T-cell (primary cell): ENCODE data around the gene RIMBP3C. TPM values are rescaled to one million over a fixed set of nuclear protein-coding genes. Genes with fewer than 3 reads are reported as not detected.
"Not testable (repeated sequence)": the region's sequence is repeated elsewhere in the genome, so short reads cannot be mapped to it uniquely, and the experiment has no call there.

Source experiments
- ATAC-seq, 4 experiments: fragments of 200-7000 bp in 3 of 4; fragments of 150-1000 bp in 1 of 4; cut with Tn5 transposase; replicated peaks in 1 of 4; 1 replicate in 3 of 4; 2 replicates in 1 of 4; pipeline ENCODE4 v1.10.0; 2021; ENCODE audit warnings: moderate library complexity in 3 of 4, mild to moderate bottlenecking in 2 of 4, moderate number of reproducible peaks in 1 of 4
- CTCF ChIA-PET, 2 donors: fragments of 300-600 bp; sonication (Branson Sonifier 250); formaldehyde crosslinking; loops; one replicate each; lab custom pipeline; 2022; ENCODE audit warnings: antibody characterized with exemption in 2 of 2; lab: Charles Lee
- POLR2A ChIA-PET, 2 donors: fragments of 300-600 bp; sonication (Branson Sonifier 250); formaldehyde crosslinking; loops; one replicate each; lab custom pipeline; 2022; ENCODE audit warnings: antibody characterized with exemption in 2 of 2; lab: Charles Lee
- DNase-seq, 35 experiments: peaks; one replicate each; pipeline versions ENCODE4 v3.0.0 to v3.0.0-alpha.2; 2013 to 2023
- H3K27ac ChIP-seq: one replicate; pipeline ENCODE4 v1.5.1; 2013; ENCODE audit warnings: low read length
- H3K27me3 ChIP-seq, 2 experiments: replicated peaks in 1 of 2; 1 replicate in 1 of 2; 2 replicates in 1 of 2; pipeline versions ENCODE4 v1.6.1 to v1.7.0; 2013; ENCODE audit warnings: low read length in 1 of 2, mixed read lengths in 1 of 2; ENCODE audit not compliant: control insufficient read depth in 2 of 2, insufficient read depth in 2 of 2; ENCODE audit errors: extremely low read depth in 1 of 2
- H3K36me3 ChIP-seq, 2 donors: 1 replicate in 1 of 2; 2 replicates in 1 of 2; pipeline versions ENCODE4 v1.6.1 to v1.7.0; 2013; ENCODE audit warnings: low read length in 1 of 2; ENCODE audit not compliant: control insufficient read depth in 2 of 2, insufficient read depth in 1 of 2; ENCODE audit errors: extremely low read depth in 1 of 2
- H3K4me1 ChIP-seq, 2 experiments: 1 replicate in 1 of 2; 2 replicates in 1 of 2; pipeline versions ENCODE4 v1.6.1 to v1.7.0; 2013; ENCODE audit warnings: low read length in 2 of 2, mixed read lengths in 1 of 2; ENCODE audit not compliant: insufficient read depth in 2 of 2, control insufficient read depth in 1 of 2; ENCODE audit errors: extremely low read depth in 1 of 2
- H3K4me3 ChIP-seq, 2 donors: 1 replicate in 1 of 2; 2 replicates in 1 of 2; pipeline versions ENCODE4 v1.5.1 to v1.7.0; 2013; ENCODE audit warnings: mild to moderate bottlenecking in 2 of 2, low read length in 1 of 2, moderate library complexity in 1 of 2; ENCODE audit not compliant: control insufficient read depth in 1 of 2; ENCODE audit errors: extremely low read depth in 1 of 2
- H3K9me3 ChIP-seq: 2 replicates; pipeline ENCODE4 v1.7.0; 2013
- H3K27ac Mint-ChIP-seq, 2 donors: one replicate each; pipeline ENCODE4 v1.8.0; 2020 to 2021; ENCODE audit warnings: mild to moderate bottlenecking in 2 of 2, mixed read lengths in 2 of 2
- H3K27me3 Mint-ChIP-seq, 2 donors: one replicate each; pipeline ENCODE4 v1.8.0; 2021 to 2022; ENCODE audit warnings: mixed read lengths in 2 of 2
- H3K36me3 Mint-ChIP-seq: one replicate; pipeline ENCODE4 v1.8.0; 2021; ENCODE audit warnings: mixed read lengths
- H3K4me1 Mint-ChIP-seq, 3 donors: one replicate each; pipeline ENCODE4 v1.8.0; 2020 to 2022; ENCODE audit warnings: mixed read lengths in 3 of 3, mild to moderate bottlenecking in 1 of 3
- H3K4me3 Mint-ChIP-seq, 3 donors: one replicate each; pipeline ENCODE4 v1.8.0; 2020 to 2022; ENCODE audit warnings: mild to moderate bottlenecking in 3 of 3, mixed read lengths in 3 of 3, moderate library complexity in 3 of 3
- H3K9me3 Mint-ChIP-seq, 3 donors: one replicate each; pipeline ENCODE4 v1.8.0; 2020 to 2022; ENCODE audit warnings: mixed read lengths in 3 of 3
- WGBS: methylation state at CpG from one replicate; pipeline ENCODE4 v1.1.5; 2013; ENCODE audit warnings: missing lambda C conversion rate; ENCODE audit not compliant: insufficient coverage; 5-methylcytosine and 5-hydroxymethylcytosine counted together
- total RNA-seq, 35 experiments: library from RNA in 6 of 35; stranded (reverse) in 6 of 35; fragments of 120-200 nt in 1 of 35; gene quantifications; one replicate each; pipeline versions ENCODE4 v1.2.1 to v1.2.4 and lab custom pipeline; 2013 to 2026

The RIMBP3C gene
- total RNA-seq, 5 donors from 2014 or later (not counting 1 experiment from before 2014, with no cell fraction given), result 2.8 to 4.7 (median 3.9) TPM; not detected in 2

- 80% methylated on average over 1 of the region's 10 CpGs for WGBS
- H3K27ac ChIP-seq, H3K36me3 ChIP-seq, H3K9me3 Mint-ChIP-seq, H3K36me3 Mint-ChIP-seq, H3K4me3 ChIP-seq, H3K4me1 Mint-ChIP-seq, H3K4me1 ChIP-seq, CTCF ChIA-PET, H3K27me3 Mint-ChIP-seq, H3K4me3 Mint-ChIP-seq, H3K9me3 ChIP-seq, H3K27ac Mint-ChIP-seq, H3K27me3 ChIP-seq, ATAC-seq, DNase-seq, POLR2A ChIA-PET: not testable (repeated sequence)
Observed at GRCh38 chr22:21559345-21560125, 8.3 kb upstream of the RIMBP3C start.

GRCh38 chr22:21550678-21551047, 598 bp downstream of the RIMBP3C start:
- H3K27ac Mint-ChIP-seq, H3K9me3 Mint-ChIP-seq, POLR2A ChIA-PET, H3K36me3 ChIP-seq, H3K4me1 Mint-ChIP-seq, H3K4me3 ChIP-seq, CTCF ChIA-PET, DNase-seq, H3K27ac ChIP-seq, H3K4me3 Mint-ChIP-seq, H3K27me3 Mint-ChIP-seq, H3K27me3 ChIP-seq, H3K9me3 ChIP-seq, H3K36me3 Mint-ChIP-seq, H3K4me1 ChIP-seq: not testable (repeated sequence)
- peak; percentile 25 to 36 (median 28) for ATAC-seq
- WGBS, result no CpG with 5 or more reads among the region's 44 CpGs

GRCh38 chr22:21550008-21550677, 1.1 kb downstream of the RIMBP3C start:
- H3K9me3 Mint-ChIP-seq, H3K36me3 Mint-ChIP-seq, H3K4me1 ChIP-seq, CTCF ChIA-PET, H3K4me3 ChIP-seq, H3K9me3 ChIP-seq, H3K27ac ChIP-seq, DNase-seq, H3K27ac Mint-ChIP-seq, H3K4me1 Mint-ChIP-seq, H3K27me3 ChIP-seq, H3K4me3 Mint-ChIP-seq, POLR2A ChIA-PET, H3K27me3 Mint-ChIP-seq, H3K36me3 ChIP-seq: not testable (repeated sequence)
- ATAC-seq, result peak; percentile 82 to 84 (median 82)
- WGBS, result no CpG with 5 or more reads among the region's 62 CpGs

- H3K4me3 ChIP-seq, H3K9me3 ChIP-seq, POLR2A ChIA-PET, H3K4me1 Mint-ChIP-seq, H3K36me3 ChIP-seq, DNase-seq, H3K27me3 ChIP-seq, H3K27ac ChIP-seq, H3K36me3 Mint-ChIP-seq, CTCF ChIA-PET, H3K27me3 Mint-ChIP-seq, H3K27ac Mint-ChIP-seq, H3K4me1 ChIP-seq, H3K9me3 Mint-ChIP-seq, H3K4me3 Mint-ChIP-seq: not testable (repeated sequence)
- WGBS, result no CpG with 5 or more reads among the region's 38 CpGs
- ATAC-seq, result peak; percentile 44 to 61 (median 54)
Observed at GRCh38 chr22:21549558-21549957, 1.7 kb downstream of the RIMBP3C start.

- POLR2A ChIA-PET, CTCF ChIA-PET, H3K4me3 Mint-ChIP-seq, H3K27me3 Mint-ChIP-seq, H3K27ac Mint-ChIP-seq, H3K4me1 Mint-ChIP-seq, H3K36me3 Mint-ChIP-seq, H3K4me3 ChIP-seq, H3K9me3 Mint-ChIP-seq, H3K9me3 ChIP-seq, H3K27ac ChIP-seq, ATAC-seq, H3K4me1 ChIP-seq, H3K36me3 ChIP-seq, H3K27me3 ChIP-seq: not testable (repeated sequence)
- peak in 1 of 35 experiments; percentile 20 for DNase-seq
- no CpG with 5 or more reads among the region's 17 CpGs for WGBS
Observed at GRCh38 chr22:21544432-21545322, 6.6 kb downstream of the RIMBP3C start.

GRCh38 chr22:21539862-21540261, 11.4 kb downstream of the RIMBP3C start:
- H3K27me3 Mint-ChIP-seq, H3K27ac Mint-ChIP-seq, H3K4me1 ChIP-seq, H3K36me3 ChIP-seq, H3K36me3 Mint-ChIP-seq, DNase-seq, ATAC-seq, CTCF ChIA-PET, H3K4me3 Mint-ChIP-seq, H3K4me3 ChIP-seq, H3K9me3 ChIP-seq, H3K27me3 ChIP-seq, H3K4me1 Mint-ChIP-seq, H3K9me3 Mint-ChIP-seq, POLR2A ChIA-PET, H3K27ac ChIP-seq: not testable (repeated sequence)
- WGBS, result no CpG with 5 or more reads among the region's 7 CpGs
